GM12892 (cell line): Measurements from ENCODE around the gene ERCC8.

Experiments used
- POLR2A ChIP-seq: IDR thresholded peaks from 2 replicates; pipeline ENCODE4 v1.6.1; 2011; ENCODE audit warnings: low read depth, low read length, control low read depth
- TAF1 ChIP-seq: IDR thresholded peaks from 2 replicates; pipeline ENCODE4 v1.6.1; 2011; ENCODE audit warnings: low read depth, mild to moderate bottlenecking, control low read depth, low read length, borderline replicate concordance

DNA sequence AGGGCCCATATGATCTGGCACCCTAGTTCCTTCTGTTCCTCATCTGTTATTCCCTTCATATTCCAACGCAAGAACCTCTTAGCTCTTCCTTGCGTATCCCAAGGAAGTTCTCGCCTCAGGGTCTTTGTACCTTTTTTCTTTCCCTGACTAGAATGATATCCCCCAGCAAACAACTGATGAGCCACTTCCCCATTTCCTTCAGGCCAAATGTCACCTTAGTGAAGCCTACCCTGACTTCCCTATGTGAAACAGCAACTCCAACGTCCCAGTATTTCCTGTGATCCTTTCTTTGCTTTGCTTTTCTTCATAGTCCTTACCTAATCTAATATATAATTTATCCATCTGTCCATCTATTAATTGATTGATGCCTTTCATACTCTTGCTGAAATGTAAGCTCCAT, 47.9 kb downstream of the ERCC8 start:
- TF ChIP-seq POLR2A, result no peak
- no peak for TF ChIP-seq TAF1
